Central memory CD8-positive, alpha-beta T cell (primary cell): Measurements from ENCODE around the gene SCML1.

Experiments used
- ATAC-seq: fragments of 150-1000 bp; cut with Tn5 transposase; replicated peaks from 2 replicates; pipeline ENCODE4 v1.10.0; 2022; ENCODE audit warnings: mild to moderate bottlenecking, moderate FRiP score, moderate number of reproducible peaks; ENCODE audit not compliant: poor library complexity, severe bottlenecking; ENCODE audit errors: extremely low read depth
- DNase-seq, 2 donors: peaks; one replicate each; pipeline ENCODE4 v3.0.0; 2021; ENCODE audit warnings: low spot score in 2 of 2
- H3K27ac Mint-ChIP-seq: one replicate; pipeline ENCODE4 v1.8.0; 2022; ENCODE audit warnings: low read depth, mild to moderate bottlenecking, moderate library complexity, mixed read lengths
- H3K27me3 Mint-ChIP-seq: one replicate; pipeline ENCODE4 v1.8.0; 2022; ENCODE audit warnings: mixed read lengths
- H3K36me3 Mint-ChIP-seq: one replicate; pipeline ENCODE4 v1.8.0; 2022; ENCODE audit warnings: mild to moderate bottlenecking, moderate library complexity, mixed read lengths; ENCODE audit not compliant: insufficient read depth
- H3K4me1 Mint-ChIP-seq: one replicate; pipeline ENCODE4 v1.8.0; 2022; ENCODE audit warnings: mixed read lengths
- H3K4me3 Mint-ChIP-seq: one replicate; pipeline ENCODE4 v1.8.0; 2022; ENCODE audit warnings: mild to moderate bottlenecking, moderate library complexity, mixed read lengths
- H3K9me3 Mint-ChIP-seq: one replicate; pipeline ENCODE4 v1.8.0; 2022; ENCODE audit warnings: mixed read lengths

The SCML1 gene

DNA sequence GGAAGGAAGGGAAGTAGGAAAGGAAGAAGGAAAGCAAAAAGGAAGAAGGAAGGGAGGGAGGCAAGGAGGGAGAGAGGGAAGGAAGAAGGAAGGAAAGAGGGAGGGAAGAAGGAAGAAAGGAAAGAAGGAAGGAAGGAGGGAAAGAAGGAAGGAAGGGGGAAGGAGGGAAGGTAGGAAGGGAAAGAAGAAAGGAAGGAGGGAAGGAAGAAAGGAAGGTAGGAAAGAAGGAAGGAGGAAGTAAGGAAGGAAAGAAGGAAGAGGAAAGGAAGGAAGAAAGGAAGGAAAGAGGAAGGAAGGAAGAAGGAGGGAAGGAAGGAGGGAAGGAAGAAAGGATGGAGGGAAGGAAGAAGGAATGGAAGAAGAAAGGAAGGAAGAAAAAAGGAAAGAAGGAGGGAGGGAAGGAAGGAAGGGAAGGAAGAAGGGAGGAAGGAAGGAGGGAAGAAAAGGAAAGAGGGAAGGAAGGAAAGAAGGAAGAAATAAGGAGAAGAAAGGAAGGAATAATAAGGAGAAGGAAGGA is 18.6 kb upstream of the SCML1 start:
- Mint-ChIP-seq H3K9me3 (no peaks in the 10 kb centered on the region), H3K27me3 (no peaks in the 10 kb centered on the region), H3K4me3 (no peak overlapping the region), H3K27ac (no peak overlapping the region), H3K36me3 (no peaks in the 10 kb centered on the region), H3K4me1 (no peaks in the 10 kb centered on the region)
- DNase-seq = no peak
- ATAC-seq = no peak

DNA sequence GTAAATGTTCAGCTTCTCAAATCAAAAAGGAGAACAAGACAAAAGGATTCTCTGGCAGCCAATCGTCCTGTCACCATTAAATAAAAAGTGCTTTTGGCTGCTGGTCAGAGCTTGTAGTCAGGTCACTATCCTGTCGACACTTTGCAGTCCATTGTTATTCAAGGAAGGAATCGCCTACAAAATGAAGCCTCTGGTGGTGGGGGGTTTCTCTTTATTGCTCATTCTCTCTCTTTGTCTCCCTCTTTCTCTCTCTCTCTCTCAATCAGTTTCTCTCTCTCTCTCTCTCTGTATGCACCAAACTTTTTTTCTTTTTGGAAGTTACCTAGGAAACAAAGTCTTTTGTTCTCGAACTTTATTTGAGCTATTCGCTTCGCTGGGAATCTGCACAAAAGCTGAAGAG is 17.6 kb upstream of the SCML1 start:
- Mint-ChIP-seq H3K4me3 (no peak overlapping the region), H3K27ac (no peak overlapping the region), H3K36me3 (no peaks in the 10 kb centered on the region), H3K27me3 (no peaks in the 10 kb centered on the region), H3K4me1 (no peaks in the 10 kb centered on the region), H3K9me3 (no peaks in the 10 kb centered on the region)
- ATAC-seq = no peak
- no peak for DNase-seq

DNA sequence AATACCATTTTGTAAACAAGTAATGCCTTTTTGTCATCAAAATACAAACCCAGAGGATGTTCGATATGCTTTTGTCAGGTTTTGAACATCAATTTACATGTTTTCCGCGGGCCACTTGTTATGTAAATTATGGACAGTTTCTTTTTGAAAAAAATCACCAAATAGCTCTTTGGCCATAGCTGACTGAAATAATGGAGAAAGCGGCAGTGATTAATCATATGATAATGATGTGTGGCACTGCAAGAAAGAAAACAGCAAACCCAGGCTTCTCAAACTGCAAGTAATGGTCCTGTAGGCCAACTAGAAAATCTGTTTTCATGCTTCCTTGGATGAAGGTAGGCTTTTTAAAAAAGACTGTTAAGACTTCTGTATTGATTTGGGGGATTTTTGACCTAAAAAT is 15.6 kb upstream of the SCML1 start:
- Mint-ChIP-seq H3K9me3 (no peaks in the 10 kb centered on the region), H3K27ac (no peak overlapping the region), H3K4me1 (no peaks in the 10 kb centered on the region), H3K4me3 (no peak overlapping the region), H3K36me3 (peaks cover 1% of the 10 kb centered on the region), H3K27me3 (no peaks in the 10 kb centered on the region)
- ATAC-seq (no peak), DNase-seq (no peak)

DNA sequence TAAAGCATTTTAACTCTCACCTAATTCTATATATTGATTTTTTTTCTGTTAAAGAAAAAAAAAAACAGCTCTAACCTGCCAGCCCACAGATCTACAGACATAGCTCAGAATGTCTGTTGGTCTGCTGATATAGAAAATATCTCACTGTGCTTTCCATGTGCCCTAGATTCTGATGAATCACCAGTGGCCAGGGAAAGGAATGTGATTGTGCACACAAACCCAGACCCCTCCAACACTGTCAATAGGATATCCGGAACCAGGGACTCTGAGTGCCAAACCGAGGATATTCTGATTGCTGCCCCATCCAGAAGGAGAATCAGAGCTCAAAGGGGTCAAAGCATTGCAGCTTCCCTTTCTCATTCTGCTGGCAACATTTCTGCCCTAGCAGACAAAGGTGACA is 12.1 kb upstream of the SCML1 start:
- Mint-ChIP-seq H3K36me3 (peaks cover 1% of the 10 kb centered on the region), H3K4me3 (no peak overlapping the region), H3K27ac (no peak overlapping the region), H3K27me3 (no peaks in the 10 kb centered on the region), H3K4me1 (no peaks in the 10 kb centered on the region), H3K9me3 (no peaks in the 10 kb centered on the region)
- DNase-seq = no peak
- no peak for ATAC-seq

DNA sequence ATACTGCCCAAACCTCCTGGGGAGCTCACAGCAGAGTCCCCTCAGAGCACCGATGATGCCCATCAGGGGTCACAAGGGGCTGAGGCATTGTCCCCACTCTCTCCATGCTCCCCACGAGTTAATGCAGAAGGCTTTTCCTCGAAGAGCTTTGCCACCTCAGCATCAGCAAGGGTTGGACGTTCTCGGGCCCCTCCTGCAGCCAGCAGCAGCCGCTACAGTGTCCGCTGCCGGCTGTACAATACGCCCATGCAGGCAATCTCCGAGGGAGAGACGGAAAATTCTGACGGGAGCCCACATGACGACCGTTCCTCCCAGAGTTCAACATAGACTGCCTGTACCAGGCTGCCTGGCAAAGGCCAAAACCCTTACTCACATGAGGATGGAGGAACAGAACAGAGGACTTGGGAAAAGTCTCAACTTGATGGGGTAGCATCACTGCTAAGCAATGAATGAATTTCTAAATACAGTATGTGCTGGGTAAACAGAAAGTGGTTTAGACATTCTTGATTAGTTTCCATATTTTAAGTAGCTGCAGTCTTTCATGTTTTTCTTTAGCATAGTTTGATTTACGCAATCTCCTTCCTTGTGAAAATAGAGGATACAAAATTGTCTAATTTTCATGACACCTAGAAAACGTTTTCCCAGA is 5.0 kb upstream of the SCML1 start:
- no peaks in the 10 kb centered on the region for H3K36me3 Mint-ChIP-seq
- no peak overlapping the region for H3K27ac Mint-ChIP-seq
- no peak for ATAC-seq
- H3K9me3 Mint-ChIP-seq = no peaks in the 10 kb centered on the region
- H3K27me3 Mint-ChIP-seq = no peaks in the 10 kb centered on the region
- H3K4me1 Mint-ChIP-seq = no peaks in the 10 kb centered on the region
- H3K4me3 Mint-ChIP-seq = no peak overlapping the region
- DNase-seq = no peak

DNA sequence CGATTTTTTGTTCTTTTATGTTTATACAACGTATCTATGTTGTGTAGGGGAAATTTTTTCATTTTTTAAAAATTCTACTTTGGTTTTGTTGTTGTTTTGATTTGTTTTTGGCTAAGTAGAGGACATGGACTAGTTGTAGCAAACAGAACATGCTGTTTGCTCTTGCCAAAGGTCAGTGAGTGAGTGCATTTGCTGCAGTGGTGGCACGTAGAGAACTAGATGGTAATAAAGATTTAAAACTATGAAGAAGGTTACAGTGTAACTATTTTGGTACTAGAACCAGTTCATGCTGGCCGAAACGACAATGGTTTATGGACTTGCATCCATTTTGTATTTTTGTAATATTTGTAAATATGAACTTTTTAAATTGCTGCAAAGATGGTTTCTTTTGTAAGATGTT is 1.9 kb upstream of the SCML1 start:
- H3K27ac Mint-ChIP-seq = no peak overlapping the region
- ATAC-seq = no peak
- H3K4me3 Mint-ChIP-seq = no peak overlapping the region
- no peak for DNase-seq
- H3K27me3 Mint-ChIP-seq = peaks cover 11% of the 10 kb centered on the region
- peaks cover 10% of the 10 kb centered on the region for H3K36me3 Mint-ChIP-seq
- H3K9me3 Mint-ChIP-seq = no peaks in the 10 kb centered on the region
- peaks cover 18% of the 10 kb centered on the region for H3K4me1 Mint-ChIP-seq

DNA sequence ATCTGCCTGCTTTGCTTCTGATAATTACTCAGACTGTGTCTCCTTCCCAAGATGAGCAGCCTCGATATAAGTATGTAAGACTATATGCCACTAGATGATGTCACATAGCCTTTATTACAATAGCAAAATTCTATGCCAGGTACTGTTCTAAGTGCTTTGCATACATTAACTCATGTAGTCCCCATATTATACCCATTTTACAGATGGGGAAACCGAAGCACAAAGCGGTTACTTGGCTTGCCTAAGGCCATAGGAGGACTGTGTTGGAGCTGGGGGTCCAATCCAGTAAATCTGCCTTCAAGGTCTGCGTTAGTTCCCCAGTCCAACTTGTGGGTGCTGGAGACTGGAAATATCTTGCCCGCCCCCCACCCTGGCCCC is 826 bp upstream of the SCML1 start:
- no peak overlapping the region for H3K27ac Mint-ChIP-seq
- peaks cover 11% of the 10 kb centered on the region for H3K27me3 Mint-ChIP-seq

DNA sequence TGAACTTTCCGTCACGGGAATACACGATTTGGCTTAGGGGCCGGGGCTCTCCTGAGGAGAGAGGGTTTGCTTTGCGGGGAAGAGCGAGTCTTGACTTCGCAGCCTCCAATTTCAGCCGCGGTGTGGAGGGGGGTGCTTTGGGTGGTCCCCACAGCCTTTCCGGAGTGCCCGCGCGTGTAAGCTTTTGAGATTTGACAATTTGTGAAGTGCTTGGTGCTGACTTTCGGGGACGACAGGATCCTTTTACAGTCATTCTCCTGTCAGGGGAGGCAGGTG is 355 bp downstream of the SCML1 start:
- peak overlapping the region; percentile 88 for H3K27ac Mint-ChIP-seq
- peaks cover 11% of the 10 kb centered on the region for H3K27me3 Mint-ChIP-seq
- H3K4me3 Mint-ChIP-seq = peak overlapping the region; percentile 80
- H3K9me3 Mint-ChIP-seq = no peaks in the 10 kb centered on the region
- DNase-seq (peak; percentile 9 to 12), ATAC-seq (peak; percentile 24)
- peaks cover 18% of the 10 kb centered on the region for H3K4me1 Mint-ChIP-seq
- H3K36me3 Mint-ChIP-seq = peaks cover 10% of the 10 kb centered on the region

More for the DNA sequence above, 826 bp upstream of the SCML1 start:
- H3K4me3 Mint-ChIP-seq = peak overlapping the region; percentile 80
- ATAC-seq (no peak), DNase-seq (no peak)
- H3K36me3 Mint-ChIP-seq = peaks cover 10% of the 10 kb centered on the region
- H3K9me3 Mint-ChIP-seq = no peaks in the 10 kb centered on the region
- peaks cover 18% of the 10 kb centered on the region for H3K4me1 Mint-ChIP-seq

DNA sequence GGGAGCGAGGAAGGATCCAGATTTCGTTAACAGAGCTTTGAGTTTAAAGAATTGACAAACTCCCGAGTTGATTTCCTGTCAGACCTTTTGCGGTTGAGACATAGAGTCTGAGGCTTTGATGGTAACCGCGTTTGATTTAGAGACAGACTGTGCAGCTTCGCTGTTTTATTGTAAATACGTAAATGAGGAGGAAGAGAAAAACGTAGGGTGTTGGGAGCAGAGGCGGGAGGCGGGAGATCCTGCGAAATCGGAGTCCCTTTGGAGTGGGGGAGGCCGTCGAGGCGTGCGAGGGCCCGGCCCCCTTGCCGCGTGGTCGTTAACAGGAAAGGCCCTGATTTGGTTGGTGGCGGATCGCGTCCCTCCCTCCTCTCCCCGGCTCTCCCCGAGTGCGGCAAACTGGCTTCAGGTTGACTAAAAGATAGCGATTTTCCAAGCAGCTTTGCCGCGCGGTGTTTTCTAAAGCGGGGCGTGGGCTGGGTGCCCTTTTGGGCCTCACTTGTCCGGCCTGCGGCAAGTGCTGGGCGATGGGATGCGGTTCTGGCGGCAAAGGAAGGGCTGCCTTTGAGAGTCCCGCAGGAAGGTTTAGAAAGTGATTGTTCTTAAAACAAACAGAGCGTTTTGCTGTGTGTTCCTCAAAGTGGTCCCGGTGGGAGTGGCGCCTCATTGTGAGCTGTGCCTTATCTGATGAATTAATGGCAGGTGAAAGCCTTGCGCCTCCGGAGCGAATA is 857 bp downstream of the SCML1 start:
- ATAC-seq = peak; percentile 65
- Mint-ChIP-seq H3K36me3 (peaks cover 10% of the 10 kb centered on the region), H3K27me3 (peaks cover 11% of the 10 kb centered on the region), H3K4me3 (peak overlapping the region; percentile 80), H3K9me3 (no peaks in the 10 kb centered on the region), H3K4me1 (peaks cover 18% of the 10 kb centered on the region), H3K27ac (peak overlapping the region; percentile 88)
- DNase-seq = peak; percentile 13 to 23

DNA sequence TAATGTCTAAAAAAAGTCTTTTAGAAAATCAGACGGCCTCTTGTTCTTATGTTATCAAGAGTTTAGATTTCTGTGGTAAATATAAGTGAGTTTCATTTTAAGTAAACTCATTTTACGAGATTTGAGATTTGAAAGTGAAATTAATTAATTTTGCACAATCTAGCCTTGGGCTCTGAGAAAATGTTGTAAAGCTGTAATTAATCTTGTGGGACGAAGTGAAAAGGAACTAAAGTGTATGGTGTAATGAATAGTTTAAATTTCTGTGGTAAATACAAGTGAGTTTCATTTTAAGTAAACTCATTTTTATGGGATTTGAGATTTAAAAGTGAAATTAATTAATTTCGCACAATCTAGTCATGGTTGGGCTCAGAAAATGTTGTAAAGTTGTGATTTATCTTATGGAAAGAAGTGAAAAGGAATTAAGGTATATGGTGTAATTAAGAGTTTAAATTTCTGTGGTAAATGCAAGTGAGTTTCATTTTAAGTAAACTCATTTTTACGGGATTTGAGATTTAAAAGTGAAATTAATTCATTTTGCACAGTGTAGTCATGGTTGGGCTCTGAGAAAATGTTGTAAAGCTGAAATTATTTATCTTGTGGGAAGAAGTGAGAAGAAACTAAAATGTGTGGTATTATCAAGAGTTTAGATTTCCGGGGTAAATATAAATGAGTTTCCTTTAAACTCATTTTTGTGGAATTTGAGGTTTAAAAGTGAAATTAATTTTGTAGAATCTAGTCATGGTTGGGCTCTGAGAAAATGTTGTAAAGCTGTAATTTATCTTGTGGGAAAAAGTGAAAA is 1.6 kb downstream of the SCML1 start:
- H3K27me3 Mint-ChIP-seq = peaks cover 11% of the 10 kb centered on the region
- H3K4me1 Mint-ChIP-seq = peaks cover 18% of the 10 kb centered on the region
- peak overlapping the region; percentile 88 for H3K27ac Mint-ChIP-seq
- H3K9me3 Mint-ChIP-seq = no peaks in the 10 kb centered on the region
- peak overlapping the region; percentile 80 for H3K4me3 Mint-ChIP-seq
- peaks cover 10% of the 10 kb centered on the region for H3K36me3 Mint-ChIP-seq
- ATAC-seq (peak; percentile 20), DNase-seq (no peak)

DNA sequence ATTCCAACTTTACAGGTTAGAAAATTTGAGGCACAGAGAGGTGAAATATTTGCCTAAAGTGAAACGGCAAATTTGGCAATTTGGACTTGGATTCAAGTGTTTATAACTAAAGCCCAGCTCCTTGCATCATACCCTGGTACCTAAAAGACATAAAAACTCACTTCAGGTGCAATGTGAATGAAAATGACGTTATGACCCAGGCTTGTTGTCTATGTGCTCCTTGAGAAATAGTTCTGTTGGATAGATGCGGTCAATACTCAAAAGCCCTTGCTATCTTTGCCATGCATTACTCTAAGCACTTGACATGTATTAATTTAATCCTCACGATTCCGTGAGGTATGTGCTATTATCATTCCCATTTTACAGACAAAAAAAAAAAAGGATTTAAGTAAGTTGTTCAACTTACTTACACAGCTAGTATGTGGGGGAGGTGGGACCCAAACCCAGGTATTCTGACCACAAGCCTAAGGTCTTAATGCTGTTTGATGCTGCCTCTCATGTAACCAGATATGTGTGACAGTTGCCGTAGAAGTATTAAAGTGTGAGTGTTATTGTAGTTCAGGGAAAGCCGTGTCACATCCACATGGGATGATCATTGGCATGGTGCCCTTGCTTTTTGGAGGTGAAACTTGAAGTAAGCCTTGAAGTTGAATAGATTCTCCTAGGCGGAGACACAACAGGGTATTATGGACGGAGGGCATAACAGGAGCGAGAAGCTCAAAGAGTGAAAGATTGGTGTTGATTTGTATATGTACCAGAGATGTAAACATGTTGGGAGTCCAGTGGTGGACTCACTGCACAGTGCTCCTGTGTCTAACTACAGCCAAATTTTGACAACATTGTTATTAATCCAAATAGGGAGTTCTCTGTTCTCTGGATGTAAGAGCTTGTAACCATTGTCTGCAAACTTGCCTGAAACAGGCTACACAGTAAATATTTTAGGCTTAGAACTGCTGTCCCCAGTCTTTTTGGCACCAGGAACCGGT is 3.1 kb downstream of the SCML1 start:
- Mint-ChIP-seq H3K27ac (no peak overlapping the region), H3K4me3 (no peak overlapping the region)

DNA sequence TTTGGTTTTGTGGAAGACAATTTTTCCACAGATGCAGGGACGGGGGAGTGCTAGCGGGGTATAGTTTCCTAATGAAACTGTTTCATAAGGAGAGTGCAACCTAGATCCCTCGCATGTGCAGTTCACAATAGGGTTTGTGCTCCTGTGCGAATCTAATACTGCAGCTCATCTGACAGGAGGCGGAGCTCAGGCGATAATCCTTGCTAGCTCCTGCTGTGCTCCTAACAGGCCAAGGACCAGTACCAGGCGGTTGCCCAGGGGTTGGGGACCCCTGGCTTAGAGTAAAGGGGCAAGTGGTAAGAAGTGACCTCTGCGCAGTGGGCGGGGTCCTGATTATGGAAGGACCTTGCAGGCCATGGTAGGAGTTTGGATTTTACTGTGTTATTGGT is 3.8 kb downstream of the SCML1 start:
- peaks cover 11% of the 10 kb centered on the region for H3K27me3 Mint-ChIP-seq
- ATAC-seq (no peak), DNase-seq (no peak)
- no peak overlapping the region for H3K27ac Mint-ChIP-seq
- H3K4me1 Mint-ChIP-seq = peaks cover 18% of the 10 kb centered on the region
- H3K4me3 Mint-ChIP-seq = no peak overlapping the region
- H3K36me3 Mint-ChIP-seq = peaks cover 10% of the 10 kb centered on the region
- no peaks in the 10 kb centered on the region for H3K9me3 Mint-ChIP-seq

More for the DNA sequence above, 3.1 kb downstream of the SCML1 start:
- peaks cover 18% of the 10 kb centered on the region for H3K4me1 Mint-ChIP-seq
- ATAC-seq (no peak), DNase-seq (no peak)
- no peaks in the 10 kb centered on the region for H3K9me3 Mint-ChIP-seq
- H3K36me3 Mint-ChIP-seq = peaks cover 10% of the 10 kb centered on the region
- peaks cover 11% of the 10 kb centered on the region for H3K27me3 Mint-ChIP-seq
